Adrenal gland (tissue), 19 donors: ENCODE data around the gene SRSF12. TPM values are rescaled to one million over a fixed set of nuclear protein-coding genes. Genes with fewer than 3 reads are reported as not detected.

Source experiments
- DNase-seq, 7 donors: peaks; one replicate each; pipeline ENCODE4 v3.0.0-alpha.2; 2019 to 2020
- H3K27ac ChIP-seq, 5 donors: fragments of 200-600 bp; sonication (generic) in 4 of 5; 1 replicate in 3 of 5; 2 replicates in 2 of 5; pipeline versions ENCODE4 v1.5.1 to v1.8.0; 2016 to 2020; ENCODE audit warnings: mild to moderate bottlenecking in 1 of 5
- H3K27me3 ChIP-seq: fragments of 200-600 bp; 2 replicates; pipeline ENCODE4 v1.8.0; 2021
- H3K36me3 ChIP-seq, 2 donors: fragments of 200-600 bp; replicated peaks in 1 of 2; 1 replicate in 1 of 2; 2 replicates in 1 of 2; pipeline versions ENCODE4 v1.5.1 to v1.8.0; 2018 to 2022
- H3K4me1 ChIP-seq, 2 donors: fragments of 200-600 bp; replicated peaks in 1 of 2; 1 replicate in 1 of 2; 2 replicates in 1 of 2; pipeline versions ENCODE4 v1.5.1 to v1.8.0; 2018 to 2021
- H3K4me3 ChIP-seq, 4 donors: fragments of 200-600 bp; sonication (generic) in 3 of 4; one replicate each; pipeline ENCODE4 v1.5.1; 2016 to 2018
- H3K9me3 ChIP-seq, 3 donors: fragments of 200-600 bp; sonication (generic) in 1 of 3; replicated peaks in 1 of 3; 1 replicate in 2 of 3; 2 replicates in 1 of 3; pipeline versions ENCODE4 v1.5.1 to v1.8.0; 2016 to 2021
- CTCF ChIP-seq, 6 experiments: fragments of 450-650 bp in 4 of 6; fragments of 200-600 bp in 2 of 6; sonication (generic) in 1 of 6; IDR thresholded peaks; 1 replicate in 5 of 6; 2 replicates in 1 of 6; pipeline versions ENCODE4 v1.5.1 to v1.8.0; 2016 to 2021; ENCODE audit warnings: antibody characterized with exemption in 6 of 6, mild to moderate bottlenecking in 2 of 6, moderate library complexity in 1 of 6
- POLR2A ChIP-seq, 2 donors: fragments of 450-650 bp; IDR thresholded peaks; one replicate each; pipeline ENCODE4 v1.6.1; 2017; ENCODE audit warnings: antibody characterized with exemption in 2 of 2, mild to moderate bottlenecking in 2 of 2, moderate library complexity in 1 of 2
- WGBS, 4 donors: extraction: QIAGEN DNeasy Blood & Tissue Kit in 2 of 4; methylation state at CpG; one replicate each; pipeline versions ENCODE4 v1.1.5 to v1.1.7; 2013 to 2017; 5-methylcytosine and 5-hydroxymethylcytosine counted together
- intact Hi-C, 2 donors: fragments of 100-400 bp; cut with DNase I; formaldehyde crosslinking; loops; one replicate each; pipeline versions ENCODE4 v1.14.1 to v1.15.0; 2022 to 2023
- long read RNA-seq, 10 donors: library from polyadenylated mRNA in 3 of 10; unstranded in 2 of 10; stranded (forward) in 1 of 10; transcript quantifications; one replicate each; pipeline ENCODE4 v2.0.0 and lab custom pipeline, GENCODE V29; 2021 to 2026
- polyA plus RNA-seq, 3 donors: library from polyadenylated mRNA; stranded (reverse); fragments of 200-250 nt in 2 of 3; fragments of 350-450 nt in 1 of 3; fragmentation: Illumina TruSeq in 1 of 3; extraction: RNeasy Lipid Tissue Mini Kit (QIAGEN cat#74804) in 1 of 3; gene quantifications; one replicate each; pipeline ENCODE4 v1.2.3, GENCODE V29; 2013 to 2014
- total RNA-seq, 9 donors: library from RNA; depleted of rRNA in 4 of 9; stranded (reverse); fragments of >200 nt in 4 of 9; fragments of 120-200 nt in 1 of 9; fragmentation: NEBNext Ultra II Directional in 1 of 9; extraction: Animal tissue kit (Norgen Biotek cat#: 25700) in 1 of 9; gene quantifications; one replicate each; pipeline versions ENCODE4 v1.1.0 to v1.2.4, GENCODE V29; 2013 to 2023
- donor health status: healthy with polysubstance abuse.
- donor health status: Bipolar disorder and iron deficiency.
- donor health status: DM: yes; HTN: yes; CAD: no.
- donor health status: DM: no; HTN: no; CAD: no.
- donor health status: DM: no; HTN: no; CAD: no.
- donor health status: DM: yes; HTN: yes; CAD: no.

The SRSF12 gene
- total RNA-seq (1 to 10 TPM in 3 of 9 donors, under 1 TPM in 5, not detected in 1; 0.26 to 2.2 (median 0.78) TPM), polyA plus RNA-seq (1 to 10 TPM in 1 of 3 donors, under 1 TPM in 2; 0.72 to 1.4 (median 0.91) TPM)
- long read RNA-seq, donor 1: 0 reads
- long read RNA-seq, donor 2: 0 reads
- long read RNA-seq, donor 3: 0 reads
- long read RNA-seq, donor 4: 0 reads
- long read RNA-seq, donor 5, partial matches to known transcripts: 0 of 2 reads
- long read RNA-seq, donor 5, other reads (novel, unspliced or antisense): 0 of 2 reads
- long read RNA-seq, donor 6, partial matches to known transcripts: 0 of 1 reads
- long read RNA-seq, donor 6, other reads (novel, unspliced or antisense): 0 of 1 reads
- long read RNA-seq, donor 7: 0 reads
- long read RNA-seq, donor 8, partial matches to known transcripts: 0 of 5 reads
- long read RNA-seq, donor 8, other reads (novel, unspliced or antisense): 5 of 5 reads
- long read RNA-seq, donor 9: 0 reads
- long read RNA-seq, donor 10: 0 reads

GRCh38 chr6:89117211-89118108 is at the start of gene SRSF12:
Gene SRSF12, minus strand, starts transcription at chr6:89118071. Its CDS starts 184 bp downstream, at chr6:89117887.
- H3K27ac ChIP-seq: peak within 1 kb of the TSS in 1 of 5 donors; percentile 8
- WGBS, 4 donors: 1 to 2% (median 1%) methylated on average over 17 to 106 of the region's 106 CpGs

GRCh38 chr6:89162047-89162371 is 44.1 kb upstream of the SRSF12 start:
- no peak for DNase-seq
- no peak overlapping the region for H3K4me3 ChIP-seq

More at GRCh38 chr6:89117211-89118108, at the start of gene SRSF12:
- peak in 6 of 7 donors; percentile 25 to 47 (median 30) for DNase-seq
- Histone ChIP-seq H3K36me3 (no peaks in the 10 kb centered on the region), H3K9me3 (no peaks in the 10 kb centered on the region), H3K4me3 (peak within 1 kb of the TSS; percentile 13 to 89 (median 80)), H3K4me1 (peaks cover 4 to 6% of the 10 kb centered on the region in 2 donors), H3K27me3 (no peaks in the 10 kb centered on the region)
- no peak for TF ChIP-seq POLR2A (IDR thresholded peaks at IDR 0.05)
- peak in 2 of 6 experiments; percentile 18 to 19 for TF ChIP-seq CTCF (IDR thresholded peaks at IDR 0.05)
- intact Hi-C loops: no loop called here

GRCh38 chr6:89161326-89162046 is 43.6 kb upstream of the SRSF12 start:
- no peak overlapping the region for H3K4me3 ChIP-seq
- H3K4me1 ChIP-seq: no peaks in the 10 kb centered on the region
- H3K9me3 ChIP-seq: no peaks in the 10 kb centered on the region
- intact Hi-C loops: no loop called here
- H3K27ac ChIP-seq: peak overlapping the region in 1 of 5 donors; percentile 65
- no peak for DNase-seq
- peaks cover 0 to 13% of the 10 kb centered on the region in 2 donors for H3K36me3 ChIP-seq
- WGBS, 4 donors: 84 to 88% (median 85%) methylated on average over 7 of the region's 7 CpGs
- TF ChIP-seq POLR2A (IDR thresholded peaks at IDR 0.05): no peak
- no peak for TF ChIP-seq CTCF (IDR thresholded peaks at IDR 0.05)
- H3K27me3 ChIP-seq: no peaks in the 10 kb centered on the region

More at GRCh38 chr6:89162047-89162371, 44.1 kb upstream of the SRSF12 start:
- no peak for TF ChIP-seq CTCF (IDR thresholded peaks at IDR 0.05)
- intact Hi-C loops: no loop called here
- H3K36me3 ChIP-seq: peaks cover 0 to 13% of the 10 kb centered on the region in 2 donors
- 79 to 91% (median 83%) methylated on average over 4 of the region's 4 CpGs for WGBS, 4 donors
- no peaks in the 10 kb centered on the region for H3K4me1 ChIP-seq
- H3K9me3 ChIP-seq: no peaks in the 10 kb centered on the region
- H3K27ac ChIP-seq: peak overlapping the region in 1 of 5 donors; percentile 65
- no peaks in the 10 kb centered on the region for H3K27me3 ChIP-seq
